GM23248 (cell line): ENCODE measurements around the gene PTPRN2.

Experiments used
- EZH2 ChIP-seq: fragments of 200-600 bp; sonication (generic); IDR thresholded peaks from 2 replicates; pipeline ENCODE4 v1.6.1; 2018; ENCODE audit warnings: antibody characterized with exemption, mild to moderate bottlenecking; ENCODE audit not compliant: insufficient read depth, poor library complexity, severe bottlenecking
- EZH2phosphoT487 ChIP-seq: fragments of 200-600 bp; sonication (generic); IDR thresholded peaks from 2 replicates; pipeline ENCODE4 v1.6.1; 2018; ENCODE audit warnings: antibody characterized with exemption, moderate library complexity, mild to moderate bottlenecking, low read depth; ENCODE audit not compliant: insufficient read depth

DNA sequence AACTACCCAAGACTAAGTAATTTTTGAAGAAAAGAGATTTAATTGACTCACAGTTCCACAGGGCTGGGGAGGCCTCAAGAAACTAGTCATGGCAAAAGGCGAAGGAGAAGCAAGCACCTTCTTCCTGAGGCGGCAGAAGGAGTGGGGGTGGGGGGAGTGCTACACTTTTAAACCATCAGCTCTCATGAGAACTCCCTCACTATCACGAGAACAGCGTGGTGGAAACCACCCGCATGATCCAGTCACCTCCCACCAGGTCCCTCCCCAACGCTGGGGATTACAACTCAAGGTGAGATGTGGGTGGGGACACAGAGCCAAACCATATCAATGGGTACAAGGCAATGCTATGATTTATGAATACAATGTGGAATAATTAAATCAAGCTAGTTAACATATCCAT is 241.9 kb downstream of the PTPRN2 start:
- TF ChIP-seq EZH2: no peak
- TF ChIP-seq EZH2phosphoT487: no peak
